Transverse colon (tissue), 4 donors: ENCODE data around the gene SUSD4. TPM values are rescaled to one million over a fixed set of nuclear protein-coding genes. Genes with fewer than 3 reads are reported as not detected.

ENCODE experiments used
- DNase-seq: peaks from one replicate; pipeline ENCODE4 v3.0.0-alpha.2; 2019
- H3K27ac ChIP-seq, 4 donors: fragments of 200-600 bp; sonication (generic); 2 replicates each; pipeline ENCODE4 v1.5.1; 2016 to 2018; ENCODE audit warnings: inconsistent platforms in 4 of 4
- H3K27me3 ChIP-seq: fragments of 200-600 bp; sonication (generic); 2 replicates; pipeline ENCODE4 v1.5.1; 2017; ENCODE audit warnings: inconsistent platforms
- H3K36me3 ChIP-seq, 4 donors: fragments of 200-600 bp; sonication (generic); 2 replicates each; pipeline ENCODE4 v1.5.1; 2017 to 2019; ENCODE audit warnings: inconsistent platforms in 4 of 4
- H3K4me1 ChIP-seq, 4 donors: fragments of 200-600 bp; sonication (generic); 2 replicates each; pipeline ENCODE4 v1.5.1; 2017 to 2020; ENCODE audit warnings: inconsistent platforms in 4 of 4
- H3K4me3 ChIP-seq, 4 donors: fragments of 200-600 bp; sonication (generic); 1 replicate in 1 of 4; 2 replicates in 3 of 4; pipeline versions ENCODE4 v1.5.1 to v1.6.1; 2017 to 2019; ENCODE audit warnings: inconsistent platforms in 4 of 4
- H3K9me3 ChIP-seq, 2 donors: fragments of 200-600 bp; sonication (generic); 2 replicates each; pipeline ENCODE4 v1.5.1; 2017 to 2019; ENCODE audit warnings: inconsistent platforms in 2 of 2
- CTCF ChIP-seq, 5 experiments: fragments of 200-600 bp in 3 of 5; fragments of 450-650 bp in 2 of 5; sonication (generic) in 3 of 5; IDR thresholded peaks; 1 replicate in 2 of 5; 2 replicates in 3 of 5; pipeline ENCODE4 v1.5.1; 2016 to 2017; ENCODE audit warnings: antibody characterized with exemption in 5 of 5, inconsistent platforms in 3 of 5, mild to moderate bottlenecking in 2 of 5, moderate library complexity in 1 of 5
- EP300 ChIP-seq: sonication (generic); formaldehyde crosslinking; IDR thresholded peaks from one replicate; pipeline ENCODE4 v1.6.1; 2017; ENCODE audit warnings: antibody characterized with exemption, low read depth
- POLR2A ChIP-seq: fragments of 450-650 bp; IDR thresholded peaks from one replicate; pipeline ENCODE4 v1.6.1; 2016; ENCODE audit warnings: antibody characterized with exemption, mild to moderate bottlenecking, moderate library complexity
- POLR2AphosphoS5 ChIP-seq, 3 donors: sonication (generic); formaldehyde crosslinking; IDR thresholded peaks; one replicate each; pipeline ENCODE4 v1.6.1; 2016; ENCODE audit warnings: antibody characterized with exemption in 3 of 3
- whole genome bisulfite sequencing, 2 donors: methylation state at CpG; one replicate each; pipeline ENCODE4 v1.1.5; 2018; ENCODE audit warnings: low coverage in 1 of 2; 5-methylcytosine and 5-hydroxymethylcytosine counted together
- in situ Hi-C, 4 donors: fragments of 200-750 bp; cut with MboI; loops; one replicate each; pipeline versions ENCODE4 v1.15.0 to v1.15.1; 2017; ENCODE audit warnings: low sequenced_read_pairs in 3 of 4, low pct_ligation_motif_present in 1 of 4, low pct_unique_long_range_greater_than_20kb in 1 of 4
- intact Hi-C: fragments of 100-400 bp; cut with DNase I; formaldehyde crosslinking; loops from one replicate; pipeline ENCODE4 v1.15.1; 2023; ENCODE audit warnings: low total_unique reads
- total RNA-seq, 4 donors: library from RNA; depleted of rRNA; stranded (reverse); fragments of >200 nt; gene quantifications; one replicate each; pipeline ENCODE4 v1.1.0, GENCODE V29; 2016

SUSD4 gene
- total RNA-seq, 4 donors from 2014 or later = 0.32 to 1.2 TPM; not detected in 2

- Histone ChIP-seq H3K27ac (no peak overlapping the region), H3K27me3 (no peaks in the 10 kb centered on the region), H3K36me3 (no peaks in the 10 kb centered on the region), H3K9me3 (no peaks in the 10 kb centered on the region), H3K4me3 (no peak overlapping the region), H3K4me1 (no peaks in the 10 kb centered on the region)
- intact Hi-C loops = no loop called here
- in situ Hi-C loops = no loop called here
- TF ChIP-seq EP300 (no peak), CTCF (IDR thresholded peaks at IDR 0.05) (no peak)
- DNase-seq = no peak
These were observed 46.1 kb upstream of the SUSD4 start for GRCh38 chr1:223410036-223410435.

DNA sequence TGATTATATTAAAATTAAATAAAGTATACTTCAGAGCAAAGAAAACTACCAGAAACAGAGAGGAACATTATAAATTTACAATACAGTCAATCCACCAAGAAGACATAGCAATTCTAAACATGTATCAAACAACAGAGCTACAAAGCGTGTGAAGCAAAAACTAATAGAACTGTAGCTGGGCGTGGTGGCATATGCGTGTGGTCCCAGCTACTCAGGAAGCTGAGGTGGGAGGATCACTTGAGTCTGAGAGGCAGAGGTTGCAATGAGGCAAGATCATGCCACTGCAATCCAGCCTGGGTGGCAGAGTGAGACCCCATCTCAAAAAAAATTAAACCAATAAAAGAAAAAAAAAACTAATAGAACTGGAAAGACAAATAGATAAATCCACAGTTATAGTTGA, 41.5 kb upstream of the SUSD4 start:
- 70 to 78% methylated on average over 2 to 3 of the region's 3 CpGs for WGBS, 2 donors
- TF ChIP-seq POLR2A (no peak), POLR2AphosphoS5 (IDR thresholded peaks at IDR 0.05) (no peak), CTCF (IDR thresholded peaks at IDR 0.05) (no peak), EP300 (no peak)
- H3K27me3 ChIP-seq = no peaks in the 10 kb centered on the region
- H3K4me3 ChIP-seq = no peak overlapping the region
- in situ Hi-C loops (no loop called here), intact Hi-C loops (no loop called here)
- no peaks in the 10 kb centered on the region for H3K36me3 ChIP-seq
- H3K27ac ChIP-seq = no peak overlapping the region
- no peak for DNase-seq
- no peaks in the 10 kb centered on the region for H3K9me3 ChIP-seq
- no peaks in the 10 kb centered on the region for H3K4me1 ChIP-seq

DNA sequence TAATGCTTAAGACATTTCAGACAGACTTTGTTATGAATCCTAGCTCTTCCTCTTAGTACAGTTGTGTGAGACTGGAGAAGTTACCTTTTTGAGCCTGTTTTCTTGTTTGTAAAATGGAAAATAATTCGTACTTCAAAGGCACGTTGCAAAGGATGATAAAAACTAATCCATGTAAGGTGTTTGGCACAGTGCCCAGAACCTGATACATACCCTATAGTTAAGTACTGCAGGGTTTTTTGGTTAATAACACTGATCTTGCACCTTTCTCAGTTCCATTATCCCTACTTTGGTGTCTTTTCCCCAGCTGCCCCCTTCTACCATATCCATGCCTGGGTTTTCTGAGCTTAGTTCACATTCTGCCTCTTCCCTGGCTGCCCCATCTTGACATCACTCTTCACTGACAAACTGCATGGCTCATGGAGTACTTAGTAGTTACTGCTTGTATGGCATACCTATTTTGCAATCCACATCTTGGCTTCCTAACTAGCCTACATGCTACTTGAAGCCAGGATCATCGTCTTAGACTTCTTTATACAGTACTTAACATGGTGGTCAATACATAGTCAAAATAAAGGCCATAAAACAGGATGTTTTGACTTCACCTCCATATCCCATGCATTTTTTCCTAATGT, 39.3 kb upstream of the SUSD4 start:
- Histone ChIP-seq H3K4me1 (no peaks in the 10 kb centered on the region), H3K36me3 (no peaks in the 10 kb centered on the region), H3K27me3 (no peaks in the 10 kb centered on the region), H3K27ac (no peak overlapping the region), H3K4me3 (no peak overlapping the region), H3K9me3 (no peaks in the 10 kb centered on the region)
- no peak for DNase-seq
- TF ChIP-seq POLR2AphosphoS5 (IDR thresholded peaks at IDR 0.05) (no peak), POLR2A (no peak), CTCF (IDR thresholded peaks at IDR 0.05) (no peak), EP300 (no peak)
- intact Hi-C loops = no loop called here
- in situ Hi-C loops = no loop called here
- WGBS, 2 donors = 63 to 65% methylated on average over 3 of the region's 3 CpGs

GRCh38 chr1:223402790-223403142, 38.8 kb upstream of the SUSD4 start:
- Histone ChIP-seq H3K9me3 (no peaks in the 10 kb centered on the region), H3K36me3 (no peaks in the 10 kb centered on the region), H3K4me1 (no peaks in the 10 kb centered on the region), H3K4me3 (no peak overlapping the region), H3K27ac (no peak overlapping the region), H3K27me3 (no peaks in the 10 kb centered on the region)
- WGBS, 2 donors = 72 to 73% methylated on average over 2 of the region's 2 CpGs
- intact Hi-C loops = no loop called here
- DNase-seq = no peak
- TF ChIP-seq CTCF (IDR thresholded peaks at IDR 0.05) (no peak), POLR2A (no peak), EP300 (no peak), POLR2AphosphoS5 (IDR thresholded peaks at IDR 0.05) (no peak)
- in situ Hi-C loops = no loop called here
